ENCODE data around the gene ARL14EP.
A peak's percentile ranks its signal among the peaks of the same experiment; 100 is the strongest.

The ARL14EP gene

GRCh38 chr11:30346068-30346688 is 23.3 kb downstream of the ARL14EP start:
- no peak overlapping the region for H3K27ac ChIP-seq
- TF ChIP-seq CTCF (conservative IDR thresholded peaks at IDR 0.05): peak; percentile 71

GRCh38 chr11:30348035-30348434 is 25.1 kb downstream of the ARL14EP start:
- no peak for TF ChIP-seq CTCF (conservative IDR thresholded peaks at IDR 0.05)
- H3K27ac ChIP-seq: no peak overlapping the region

GRCh38 chr11:30349885-30350284 is 27.0 kb downstream of the ARL14EP start:
- H3K27ac ChIP-seq: no peak overlapping the region
- no peak for TF ChIP-seq CTCF (conservative IDR thresholded peaks at IDR 0.05)

GRCh38 chr11:30350384-30350783 is 27.5 kb downstream of the ARL14EP start:
- TF ChIP-seq CTCF (conservative IDR thresholded peaks at IDR 0.05): no peak

GRCh38 chr11:30351061-30351460 is 28.2 kb downstream of the ARL14EP start:
- H3K27ac ChIP-seq: no peak overlapping the region
- no peak for TF ChIP-seq CTCF (conservative IDR thresholded peaks at IDR 0.05)

More at GRCh38 chr11:30350384-30350783, 27.5 kb downstream of the ARL14EP start:
- no peak overlapping the region for H3K27ac ChIP-seq

- TF ChIP-seq CTCF (conservative IDR thresholded peaks at IDR 0.05): no peak
- H3K27ac ChIP-seq: no peak overlapping the region
Measured at GRCh38 chr11:30356391-30356790, 33.5 kb downstream of the ARL14EP start.

GRCh38 chr11:30357872-30358271 is 35.0 kb downstream of the ARL14EP start:
- TF ChIP-seq CTCF (conservative IDR thresholded peaks at IDR 0.05): no peak
- no peak overlapping the region for H3K27ac ChIP-seq

All from VCaP (cell line).